Mucosa of descending colon (tissue), 3 donors: Measurements from ENCODE around the gene TRIM40. TPM values are rescaled to one million over a fixed set of nuclear protein-coding genes. Genes with fewer than 3 reads are reported as not detected.
A peak's percentile ranks its signal among the peaks of the same experiment; 100 is the strongest.

Source experiments
- ATAC-seq: fragments of 200-7000 bp; cut with Tn5 transposase; one replicate; pipeline ENCODE4 v1.9.1; 2020; ENCODE audit warnings: mild to moderate bottlenecking, moderate library complexity
- DNase-seq, 3 donors: peaks; one replicate each; pipeline ENCODE4 v3.0.0-alpha.2; 2020
- H3K36me3 ChIP-seq: fragments of 200-600 bp; one replicate; pipeline ENCODE4 v1.8.0; 2021; ENCODE audit warnings: low read depth, mild to moderate bottlenecking
- H3K4me1 ChIP-seq: fragments of 200-600 bp; one replicate; pipeline ENCODE4 v1.8.0; 2021; ENCODE audit warnings: low read depth, mild to moderate bottlenecking
- H3K4me3 ChIP-seq: fragments of 200-600 bp; one replicate; pipeline ENCODE4 v1.8.0; 2021; ENCODE audit warnings: mild to moderate bottlenecking
- H3K9me3 ChIP-seq: fragments of 200-600 bp; one replicate; pipeline ENCODE4 v1.8.0; 2021; ENCODE audit warnings: mild to moderate bottlenecking
- CTCF ChIP-seq: fragments of 200-600 bp; IDR thresholded peaks from one replicate; pipeline ENCODE4 v1.8.0; 2022; ENCODE audit warnings: antibody characterized with exemption, mild to moderate bottlenecking
- intact Hi-C, 2 donors: fragments of 100-400 bp; cut with DNase I in 1 of 2; cut with micrococcal nuclease in 1 of 2; formaldehyde crosslinking; loops; one replicate each; pipeline versions ENCODE4 v1.11.0 to v1.11.1; 2022; cut with DNase I, micrococcal nuclease
- total RNA-seq, 3 donors: library from RNA; stranded (reverse); fragmentation: NEBNext Ultra II Directional in 2 of 3; extraction: Animal tissue kit (Norgen Biotek cat#: 25700) in 2 of 3; gene quantifications; one replicate each; pipeline versions ENCODE4 v1.2.1 to v1.2.4, GENCODE V29; 2021 to 2023
- donor health status: DM: no; HTN: no; CAD: no; lungs with moderate emphysema.
- donor health status: DM: no; HTN: no; CAD: no.
- donor health status: DM: no; HTN: yes; CAD: no.

Gene TRIM40
- total RNA-seq, 3 donors from 2014 or later = 19.8 to 37.3 (median 33.4) TPM

GRCh38 chr6:30184417-30185031 is 48.6 kb downstream of the TRIM40 start:
- peaks cover 10% of the 10 kb centered on the region for H3K36me3 ChIP-seq
- peak; percentile 17 for ATAC-seq
- H3K4me1 ChIP-seq = no peaks in the 10 kb centered on the region
- intact Hi-C loops = no loop called here
- TF ChIP-seq CTCF = no peak
- peaks cover 3% of the 10 kb centered on the region for H3K9me3 ChIP-seq
- DNase-seq = no peak
- no peak overlapping the region for H3K4me3 ChIP-seq

DNA sequence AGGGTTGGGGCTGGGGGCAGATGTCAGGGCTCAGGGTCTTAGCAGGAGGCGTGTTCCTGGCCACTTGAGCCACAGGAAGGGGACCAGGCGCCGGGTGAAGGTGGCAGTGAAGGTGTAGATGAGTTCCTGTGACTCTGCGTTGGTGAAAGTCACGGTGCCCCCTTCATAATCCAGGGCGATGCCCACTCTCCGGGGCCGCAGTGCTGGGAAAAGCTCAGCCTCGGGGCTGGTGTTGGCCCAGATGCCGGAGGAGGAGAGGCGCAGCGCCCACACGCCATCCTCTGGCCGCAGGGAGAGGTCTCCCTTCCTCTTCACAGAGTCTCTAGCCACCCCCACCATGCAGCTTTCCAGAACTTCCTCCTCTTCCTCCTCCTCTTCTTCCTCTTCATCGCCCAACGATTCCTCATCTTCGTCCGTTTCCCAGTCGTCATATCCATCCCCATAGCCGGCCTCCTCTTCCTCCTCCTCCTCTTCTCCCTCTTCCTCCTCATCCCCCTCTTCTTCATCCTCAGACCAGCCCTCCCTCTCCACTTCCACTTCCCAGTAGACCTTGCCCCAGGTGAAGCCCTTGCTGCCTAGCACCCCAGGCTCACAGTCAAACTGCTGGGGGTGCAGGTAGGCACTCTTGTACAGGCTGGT is 50.0 kb downstream of the TRIM40 start:
- Histone ChIP-seq H3K36me3 (peaks cover 10% of the 10 kb centered on the region), H3K4me3 (no peak overlapping the region), H3K4me1 (no peaks in the 10 kb centered on the region), H3K9me3 (no peaks in the 10 kb centered on the region)
- intact Hi-C loops = no loop called here
- ATAC-seq (no peak), DNase-seq (no peak)
- TF ChIP-seq CTCF = no peak

DNA sequence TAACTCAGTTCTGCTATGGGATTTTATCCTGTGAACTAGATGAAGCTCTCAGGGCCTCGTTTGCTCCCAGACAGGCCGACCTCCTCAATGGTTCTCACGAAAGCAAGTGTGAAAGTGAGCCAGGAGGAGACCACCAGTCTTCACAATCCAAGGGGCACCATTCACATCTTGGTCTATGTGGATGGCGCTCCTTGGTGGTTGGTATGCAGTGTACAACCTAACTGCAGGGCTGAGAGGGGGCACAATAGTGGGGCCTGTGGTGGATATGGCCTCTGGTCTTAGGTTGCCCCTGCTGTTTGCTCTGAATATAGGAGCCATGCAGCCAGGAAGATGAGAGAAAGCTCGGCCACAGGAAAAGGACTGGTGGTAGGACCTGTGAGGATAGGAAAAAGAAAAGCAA is 52.6 kb downstream of the TRIM40 start:
- intact Hi-C loops = no loop called here
- no peaks in the 10 kb centered on the region for H3K4me1 ChIP-seq
- no peak overlapping the region for H3K4me3 ChIP-seq
- peaks cover 10% of the 10 kb centered on the region for H3K36me3 ChIP-seq
- H3K9me3 ChIP-seq = no peaks in the 10 kb centered on the region
- DNase-seq = no peak
- TF ChIP-seq CTCF = no peak
- no peak for ATAC-seq

- no peaks in the 10 kb centered on the region for H3K9me3 ChIP-seq
- no peaks in the 10 kb centered on the region for H3K4me1 ChIP-seq
- DNase-seq (no peak), ATAC-seq (no peak)
- H3K36me3 ChIP-seq = peaks cover 10% of the 10 kb centered on the region
- intact Hi-C loops = no loop called here
- H3K4me3 ChIP-seq = no peak overlapping the region
- TF ChIP-seq CTCF = no peak
Observed at GRCh38 chr6:30192076-30192475, 56.1 kb downstream of the TRIM40 start.

GRCh38 chr6:30194797-30195690 is 59.1 kb downstream of the TRIM40 start:
- Histone ChIP-seq H3K4me1 (no peaks in the 10 kb centered on the region), H3K9me3 (no peaks in the 10 kb centered on the region), H3K36me3 (no peaks in the 10 kb centered on the region), H3K4me3 (no peak overlapping the region)
- DNase-seq (no peak), ATAC-seq (peak; percentile 22)
- intact Hi-C loops = no loop called here
- no peak for TF ChIP-seq CTCF
